NB4 (cell line): Measurements from ENCODE around the gene AHCY.
"Not testable (repeated sequence)": the region's sequence is repeated elsewhere in the genome, so short reads cannot be mapped to it uniquely, and the experiment has no call there.

ENCODE experiments used
- DNase-seq: peaks from one replicate; pipeline ENCODE4 v3.0.0; 2010; ENCODE audit warnings: low read depth
- H3K4me3 ChIP-seq: one replicate; pipeline ENCODE4 v1.5.1; 2011; ENCODE audit warnings: mild to moderate bottlenecking, low read depth, low read length, moderate library complexity
- CTCF ChIP-seq: IDR thresholded peaks from one replicate; pipeline ENCODE4 v1.5.1; 2012; ENCODE audit warnings: low read depth, low read length
- MAX ChIP-seq: IDR thresholded peaks from 2 replicates; pipeline ENCODE4 v1.6.1; 2011; ENCODE audit warnings: low read depth, low read length
- MYC ChIP-seq: IDR thresholded peaks from 2 replicates; pipeline ENCODE4 v1.6.1; 2011; ENCODE audit warnings: low read depth, low read length
- POLR2A ChIP-seq: IDR thresholded peaks from 2 replicates; pipeline ENCODE4 v1.6.1; 2011; ENCODE audit warnings: mild to moderate bottlenecking; ENCODE audit not compliant: insufficient read length; ENCODE audit errors: extremely low read depth

The AHCY gene

GRCh38 chr20:34333786-34334185, 30.6 kb upstream of the AHCY start:
- TF ChIP-seq CTCF (no peak), MYC (no peak), POLR2A (no peak), MAX (no peak)
- DNase-seq = no peak
- H3K4me3 ChIP-seq = no peak overlapping the region

GRCh38 chr20:34332262-34332920, 29.2 kb upstream of the AHCY start:
- no peak overlapping the region for H3K4me3 ChIP-seq
- no peak for DNase-seq
- TF ChIP-seq POLR2A = no peak
- no peak for TF ChIP-seq MYC
- no peak for TF ChIP-seq CTCF
- no peak for TF ChIP-seq MAX

GRCh38 chr20:34331838-34332237, 28.7 kb upstream of the AHCY start:
- DNase-seq = no peak
- no peak overlapping the region for H3K4me3 ChIP-seq
- TF ChIP-seq MYC = no peak
- TF ChIP-seq CTCF = no peak
- no peak for TF ChIP-seq POLR2A
- no peak for TF ChIP-seq MAX

- not testable (repeated sequence) for DNase-seq, H3K4me3 ChIP-seq
These were observed 27.8 kb upstream of the AHCY start for GRCh38 chr20:34330861-34331544.

GRCh38 chr20:34328928-34329677, 25.9 kb upstream of the AHCY start:
- H3K4me3 ChIP-seq = no peak overlapping the region
- TF ChIP-seq POLR2A = no peak
- no peak for TF ChIP-seq MAX
- no peak for TF ChIP-seq MYC
- TF ChIP-seq CTCF = no peak
- DNase-seq = no peak

GRCh38 chr20:34328207-34328606, 25.1 kb upstream of the AHCY start:
- DNase-seq, H3K4me3 ChIP-seq: not testable (repeated sequence)

- DNase-seq = no peak
- H3K4me3 ChIP-seq = no peak overlapping the region
- no peak for TF ChIP-seq MAX
- TF ChIP-seq MYC = no peak
- TF ChIP-seq CTCF = no peak
- TF ChIP-seq POLR2A = no peak
These were observed 21.4 kb upstream of the AHCY start for GRCh38 chr20:34324541-34324940.
